Type B pancreatic cell (in vitro differentiated cells): Measurements from ENCODE around the gene SSU72. TPM values are rescaled to one million over a fixed set of nuclear protein-coding genes. Genes with fewer than 3 reads are reported as not detected.
A peak's percentile ranks its signal among the peaks of the same experiment; 100 is the strongest.

Source experiments
- DNase-seq: peaks from one replicate; pipeline ENCODE4 v3.0.0; 2021; ENCODE audit warnings: mixed read lengths; ENCODE audit not compliant: unreplicated experiment; ENCODE audit errors: extremely low spot score
- H3K27ac Mint-ChIP-seq: 2 replicates; pipeline ENCODE4 v1.8.0; 2021; ENCODE audit warnings: mild to moderate bottlenecking, mixed read lengths
- H3K27me3 Mint-ChIP-seq: 2 replicates; pipeline ENCODE4 v1.8.0; 2021; ENCODE audit warnings: mixed read lengths
- H3K36me3 Mint-ChIP-seq: 2 replicates; pipeline ENCODE4 v1.8.0; 2021; ENCODE audit warnings: mixed read lengths
- H3K4me1 Mint-ChIP-seq: one replicate; pipeline ENCODE4 v1.8.0; 2021; ENCODE audit warnings: mixed read lengths; ENCODE audit not compliant: unreplicated experiment
- H3K4me3 Mint-ChIP-seq: 2 replicates; pipeline ENCODE4 v1.8.0; 2021; ENCODE audit warnings: mild to moderate bottlenecking, mixed read lengths
- H3K9me3 Mint-ChIP-seq: 2 replicates; pipeline ENCODE4 v1.8.0; 2021; ENCODE audit warnings: mixed read lengths
- CTCF ChIP-seq: fragments of 200-600 bp; sonication (generic); conservative IDR thresholded peaks from 2 replicates; pipeline ENCODE4 v1.5.0; 2021; ENCODE audit warnings: antibody characterized with exemption, mild to moderate bottlenecking
- total RNA-seq: library from RNA; stranded (reverse); gene quantifications from 2 replicates; pipeline ENCODE4 v1.2.1, GENCODE V29; 2021; ENCODE audit warnings: low replicate concordance

Gene SSU72
- total RNA-seq, 1 donor from 2014 or later, result 117 TPM

GRCh38 chr1:1540818-1541628 lies 33.6 kb downstream of the SSU72 start:
- no peaks in the 10 kb centered on the region for H3K9me3 Mint-ChIP-seq
- H3K27me3 Mint-ChIP-seq, result no peaks in the 10 kb centered on the region
- H3K4me1 Mint-ChIP-seq, result no peaks in the 10 kb centered on the region
- peak overlapping the region; percentile 32 for H3K27ac Mint-ChIP-seq
- DNase-seq, result no peak
- H3K4me3 Mint-ChIP-seq, result peak overlapping the region; percentile 63
- H3K36me3 Mint-ChIP-seq, result no peaks in the 10 kb centered on the region
- TF ChIP-seq CTCF, result no peak

GRCh38 chr1:1540090-1540817 lies 34.4 kb downstream of the SSU72 start, which contains the start of gene TMEM240:
TSS of gene TMEM240 (minus strand) at chr1:1540624. CDS start at chr1:1540346, 278 bp downstream.
- Mint-ChIP-seq H3K9me3 (no peaks in the 10 kb centered on the region), H3K27me3 (no peaks in the 10 kb centered on the region), H3K36me3 (no peaks in the 10 kb centered on the region), H3K27ac (peak within 1 kb of the TSS; percentile 32), H3K4me1 (no peaks in the 10 kb centered on the region), H3K4me3 (peak within 1 kb of the TSS; percentile 80)
- no peak for TF ChIP-seq CTCF
- DNase-seq, result peak; percentile 84

- TF ChIP-seq CTCF, result no peak
- Mint-ChIP-seq H3K27me3 (no peaks in the 10 kb centered on the region), H3K9me3 (no peaks in the 10 kb centered on the region), H3K36me3 (no peaks in the 10 kb centered on the region), H3K27ac (no peak overlapping the region), H3K4me3 (peak overlapping the region; percentile 80), H3K4me1 (no peaks in the 10 kb centered on the region)
- DNase-seq, result no peak
These were observed 35.2 kb downstream of the SSU72 start for GRCh38 chr1:1539310-1540089.

GRCh38 chr1:1538989-1539309 lies 35.7 kb downstream of the SSU72 start:
- Mint-ChIP-seq H3K4me3 (peak overlapping the region; percentile 70), H3K27me3 (no peaks in the 10 kb centered on the region), H3K4me1 (no peaks in the 10 kb centered on the region), H3K9me3 (no peaks in the 10 kb centered on the region), H3K36me3 (no peaks in the 10 kb centered on the region), H3K27ac (no peak overlapping the region)
- DNase-seq, result no peak
- no peak for TF ChIP-seq CTCF

GRCh38 chr1:1538334-1538733 lies 36.3 kb downstream of the SSU72 start:
- Mint-ChIP-seq H3K27me3 (no peaks in the 10 kb centered on the region), H3K9me3 (no peaks in the 10 kb centered on the region), H3K36me3 (no peaks in the 10 kb centered on the region), H3K27ac (no peak overlapping the region), H3K4me1 (no peaks in the 10 kb centered on the region), H3K4me3 (peak overlapping the region; percentile 70)
- TF ChIP-seq CTCF, result no peak
- DNase-seq, result no peak
